ENCODE measurements around the gene RABEP1.

- TF ChIP-seq REST (IDR thresholded peaks at IDR 0.05; ENCODE audit: insufficient read depth in 1 of 2, low read depth in 2 of 2, low read length in 2 of 2), result no peak
- TF ChIP-seq POLR2AphosphoS5 (IDR thresholded peaks at IDR 0.05; ENCODE audit: low read depth, low read length), result no peak
These were observed 48.9 kb downstream of the RABEP1 start for GRCh38 chr17:5330981-5331380.
